A549 (cell line): ENCODE results near the gene CCDC33. TPM values are rescaled to one million over a fixed set of nuclear protein-coding genes. Genes with fewer than 3 reads are reported as not detected.

Source experiments
- ATAC-seq, 2 experiments: fragments of 200-7000 bp in 1 of 2; fragments of >200 bp in 1 of 2; cut with Nextera tagmentation in 1 of 2; cut with Tn5 transposase in 1 of 2; 3 replicates each; pipeline versions ENCODE4 v1.8.0 to v1.9.1; 2018 to 2020; ENCODE audit warnings: mild to moderate bottlenecking in 1 of 2, moderate library complexity in 1 of 2
- CTCF ChIA-PET: fragments of 300-600 bp; sonication (Branson Sonifier 250); formaldehyde crosslinking; extraction: SDS; loops from one replicate; lab custom pipeline; 2021; ENCODE audit warnings: antibody characterized with exemption, inconsistent platforms; lab: Yijun Ruan, JAX
- POLR2A ChIA-PET: fragments of 350-600 bp; formaldehyde crosslinking; extraction: SDS; loops from one replicate; lab custom pipeline; 2021; ENCODE audit warnings: antibody characterized with exemption, inconsistent platforms; lab: Yijun Ruan, JAX
- DNase-seq, 2 experiments: peaks; one replicate each; pipeline versions ENCODE4 v3.0.0 to v3.0.0-alpha.2; 2011 to 2016; ENCODE audit warnings: low read depth in 1 of 2, low spot score in 1 of 2
- FAIRE-seq: peaks from 2 replicates; lab custom pipeline; 2011; peaks lifted over from hg19 to GRCh38; lab: Jason Lieb, UNC
- H3K27ac ChIP-seq, 2 experiments: fragments of >200 bp; sonication (Bioruptor Twin); formaldehyde crosslinking; 3 replicates each; pipeline ENCODE4 v1.5.1; 2016 to 2017
- H3K4me1 ChIP-seq: fragments of >200 bp; sonication (Bioruptor Twin); formaldehyde crosslinking; 3 replicates; pipeline ENCODE4 v1.6.1; 2016
- H3K4me2 ChIP-seq: fragments of >200 bp; sonication (Bioruptor Twin); formaldehyde crosslinking; 3 replicates; pipeline ENCODE4 v1.6.1; 2016
- H3K4me3 ChIP-seq: fragments of >200 bp; sonication (Bioruptor Twin); formaldehyde crosslinking; 3 replicates; pipeline ENCODE4 v1.5.1; 2016
- H3K9me3 ChIP-seq: fragments of >200 bp; sonication (Bioruptor Twin); formaldehyde crosslinking; 3 replicates; pipeline ENCODE4 v1.6.1; 2016
- ATOH8 ChIP-seq: fragments of 250-450 bp; sonication (Bioruptor Pico); IDR thresholded peaks from 2 replicates; pipeline ENCODE4 v1.5.0; 2020; ENCODE audit warnings: low read depth, mild to moderate bottlenecking, moderate library complexity
- CBX2 ChIP-seq: fragments of 200-600 bp; sonication (generic); IDR thresholded peaks from 2 replicates; pipeline ENCODE4 v1.6.1; 2016; ENCODE audit warnings: low read depth, mild to moderate bottlenecking, borderline replicate concordance
- CBX8 ChIP-seq: fragments of 200-600 bp; sonication (generic); IDR thresholded peaks from 2 replicates; pipeline ENCODE4 v1.6.1; 2016
- CEBPB ChIP-seq, 2 experiments: fragments of >200 bp in 1 of 2; sonication (Bioruptor Twin) in 1 of 2; formaldehyde crosslinking in 1 of 2; IDR thresholded peaks; 2 replicates each; pipeline ENCODE4 v1.6.1; 2012 to 2016
- CHD2 ChIP-seq: fragments of 150-350 bp; IDR thresholded peaks from 2 replicates; pipeline ENCODE4 v1.6.1; 2014; ENCODE audit warnings: low read length; ENCODE audit not compliant: partially characterized antibody
- CTCF ChIP-seq: fragments of >200 bp; sonication (Bioruptor Twin); formaldehyde crosslinking; IDR thresholded peaks from 3 replicates; pipeline ENCODE4 v1.5.1; 2016
- EHMT2 ChIP-seq: fragments of 200-600 bp; sonication (generic); IDR thresholded peaks from 2 replicates; pipeline ENCODE4 v1.6.1; 2016; ENCODE audit warnings: antibody characterized with exemption, low read depth, mild to moderate bottlenecking, moderate library complexity
- EP300 ChIP-seq, 2 experiments: fragments of >200 bp; sonication (Bioruptor Twin); formaldehyde crosslinking; IDR thresholded peaks; 2 replicates in 1 of 2; 3 replicates in 1 of 2; pipeline ENCODE4 v1.6.1; 2016 to 2017
- FOXS1 ChIP-seq: fragments of 250-450 bp; sonication (Bioruptor Pico); IDR thresholded peaks from 2 replicates; pipeline ENCODE4 v1.5.0; 2020; ENCODE audit warnings: mild to moderate bottlenecking, moderate library complexity
- HDAC2 ChIP-seq: fragments of 200-600 bp; sonication (generic); IDR thresholded peaks from 2 replicates; pipeline ENCODE4 v1.6.1; 2016
- HOXA7 ChIP-seq: fragments of 250-450 bp; sonication (Bioruptor Pico); IDR thresholded peaks from 2 replicates; pipeline ENCODE4 v1.5.0; 2020; ENCODE audit warnings: mild to moderate bottlenecking, moderate library complexity
- HOXB13 ChIP-seq: fragments of 250-450 bp; sonication (Bioruptor Pico); IDR thresholded peaks from 2 replicates; pipeline ENCODE4 v1.5.0; 2020; ENCODE audit warnings: low read depth, mild to moderate bottlenecking, moderate library complexity
- HOXB5 ChIP-seq: fragments of 250-450 bp; sonication (Bioruptor Pico); IDR thresholded peaks from 2 replicates; pipeline ENCODE4 v1.5.0; 2020; ENCODE audit warnings: mild to moderate bottlenecking, moderate library complexity
- JUNB ChIP-seq: fragments of >200 bp; sonication (Bioruptor Twin); formaldehyde crosslinking; IDR thresholded peaks from 2 replicates; pipeline ENCODE4 v1.6.1; 2016
- KDM5A ChIP-seq: fragments of 200-600 bp; sonication (generic); IDR thresholded peaks from 2 replicates; pipeline ENCODE4 v1.6.1; 2016; ENCODE audit warnings: antibody characterized with exemption, mild to moderate bottlenecking
- NFE2L2 ChIP-seq: fragments of 150-350 bp; conservative IDR thresholded peaks from 2 replicates; pipeline ENCODE4 v1.6.1; 2014; ENCODE audit warnings: low read length
- NR3C1 ChIP-seq: fragments of >200 bp; sonication (Bioruptor Twin); formaldehyde crosslinking; IDR thresholded peaks from 3 replicates; pipeline ENCODE4 v1.6.1; 2017
- REST ChIP-seq: fragments of 200-600 bp; sonication (generic); IDR thresholded peaks from 2 replicates; pipeline ENCODE4 v1.6.1; 2016; ENCODE audit warnings: antibody characterized with exemption, mild to moderate bottlenecking, moderate library complexity
- RNF2 ChIP-seq: fragments of 200-600 bp; sonication (generic); IDR thresholded peaks from 2 replicates; pipeline ENCODE4 v1.6.1; 2016; ENCODE audit warnings: low read depth, mild to moderate bottlenecking, antibody characterized with exemption, moderate library complexity, borderline replicate concordance
- SMC3 ChIP-seq: fragments of >200 bp; sonication (Bioruptor Twin); formaldehyde crosslinking; IDR thresholded peaks from 3 replicates; pipeline ENCODE4 v1.6.1; 2018; ENCODE audit warnings: inconsistent platforms
- TFCP2L1 ChIP-seq: fragments of 250-450 bp; sonication (Bioruptor Pico); IDR thresholded peaks from 2 replicates; pipeline ENCODE4 v1.5.0; 2021; ENCODE audit warnings: mild to moderate bottlenecking
- TP53 ChIP-seq: fragments of 250-450 bp; sonication (Bioruptor Pico); IDR thresholded peaks from 2 replicates; pipeline ENCODE4 v1.5.0; 2021; ENCODE audit warnings: mild to moderate bottlenecking, moderate library complexity
- USF2 ChIP-seq: fragments of 450-650 bp; IDR thresholded peaks from 2 replicates; pipeline ENCODE4 v1.6.1; 2014; ENCODE audit warnings: antibody characterized with exemption
- ZNF302 ChIP-seq: fragments of 250-450 bp; sonication (Bioruptor Pico); IDR thresholded peaks from 2 replicates; pipeline ENCODE4 v1.9.0; 2021; ENCODE audit warnings: inconsistent platforms, mild to moderate bottlenecking, moderate library complexity
- WGBS: methylation state at CpG from one replicate; pipeline ENCODE4 v1.1.6; 2017; ENCODE audit errors: missing lambda C conversion rate; 5-methylcytosine and 5-hydroxymethylcytosine counted together
- polyA plus RNA-seq, 4 experiments: library from polyadenylated mRNA; depleted of rRNA in 3 of 4; stranded (reverse); fragments of >200 nt; fragmentation: RNase III in 1 of 4; extraction: RNeasy Plus Mini Kit Qiagen cat#74134 plus additional on column Dnase treatment in 1 of 4; gene quantifications; 2 replicates in 3 of 4; 3 replicates in 1 of 4; pipeline ENCODE4 v1.2.3, GENCODE V29; 2011 to 2017
- TF ChIP-seq, protein P1 (sequence below): fragments of >200 bp; sonication (Bioruptor Twin); formaldehyde crosslinking; IDR thresholded peaks from 3 replicates; pipeline ENCODE4 v1.6.1; 2016
- TF ChIP-seq, protein P2 (sequence below): IDR thresholded peaks from 2 replicates; pipeline ENCODE4 v1.6.1; 2012

The CCDC33 gene
- polyA plus RNA-seq, 2 of the 4 experiments (the other 2 are of a cell fraction) = 5.9 to 9.2 TPM

GRCh38 chr15:74209560-74209958, 26.6 kb upstream of the CCDC33 start:
- Histone ChIP-seq H3K4me1 (peaks cover 37% of the 10 kb centered on the region), H3K4me2 (0 out of 3 replicates have a peak overlapping the region, but pooled peaks have one; percentile 9), H3K9me3 (no peaks in the 10 kb centered on the region), H3K27ac (peak overlapping the region in 1 of 2 experiments; percentile 49; a peak in 3 of 6 replicates), H3K4me3 (no peak overlapping the region)
- DNase-seq (no peak), ATAC-seq (no peak), FAIRE-seq (no peak)
- WGBS = 77% methylated on average over 4 of the region's 5 CpGs
- POLR2A ChIA-PET = interaction anchor here (0.5 kb wide), 1 partner anchor 1205 kb away, joined by 3 read pairs; no protein-coding TSS in a partner anchor
- TF ChIP-seq RNF2 (no peak), JUNB (no peak), EP300 (IDR thresholded peaks at IDR 0.05) (no peak), ATOH8 (CRISPR knock-in tag) (no peak), CEBPB (IDR thresholded peaks at IDR 0.05) (no peak), CBX8 (no peak), TP53 (CRISPR knock-in tag) (no peak), ZNF302 (CRISPR knock-in tag) (no peak), REST (no peak), EHMT2 (no peak), KDM5A (no peak), HOXB5 (CRISPR knock-in tag) (no peak)
- TF ChIP-seq, protein P1, sequence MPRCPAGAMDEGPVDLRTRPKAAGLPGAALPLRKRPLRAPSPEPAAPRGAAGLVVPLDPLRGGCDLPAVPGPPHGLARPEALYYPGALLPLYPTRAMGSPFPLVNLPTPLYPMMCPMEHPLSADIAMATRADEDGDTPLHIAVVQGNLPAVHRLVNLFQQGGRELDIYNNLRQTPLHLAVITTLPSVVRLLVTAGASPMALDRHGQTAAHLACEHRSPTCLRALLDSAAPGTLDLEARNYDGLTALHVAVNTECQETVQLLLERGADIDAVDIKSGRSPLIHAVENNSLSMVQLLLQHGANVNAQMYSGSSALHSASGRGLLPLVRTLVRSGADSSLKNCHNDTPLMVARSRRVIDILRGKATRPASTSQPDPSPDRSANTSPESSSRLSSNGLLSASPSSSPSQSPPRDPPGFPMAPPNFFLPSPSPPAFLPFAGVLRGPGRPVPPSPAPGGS = no peak
- CTCF ChIA-PET = interaction anchor here (0.9 to 1.3 kb wide), 2 partner anchors 18 to 99 kb away, joined by 3 read pairs; no protein-coding TSS in a partner anchor

DNA sequence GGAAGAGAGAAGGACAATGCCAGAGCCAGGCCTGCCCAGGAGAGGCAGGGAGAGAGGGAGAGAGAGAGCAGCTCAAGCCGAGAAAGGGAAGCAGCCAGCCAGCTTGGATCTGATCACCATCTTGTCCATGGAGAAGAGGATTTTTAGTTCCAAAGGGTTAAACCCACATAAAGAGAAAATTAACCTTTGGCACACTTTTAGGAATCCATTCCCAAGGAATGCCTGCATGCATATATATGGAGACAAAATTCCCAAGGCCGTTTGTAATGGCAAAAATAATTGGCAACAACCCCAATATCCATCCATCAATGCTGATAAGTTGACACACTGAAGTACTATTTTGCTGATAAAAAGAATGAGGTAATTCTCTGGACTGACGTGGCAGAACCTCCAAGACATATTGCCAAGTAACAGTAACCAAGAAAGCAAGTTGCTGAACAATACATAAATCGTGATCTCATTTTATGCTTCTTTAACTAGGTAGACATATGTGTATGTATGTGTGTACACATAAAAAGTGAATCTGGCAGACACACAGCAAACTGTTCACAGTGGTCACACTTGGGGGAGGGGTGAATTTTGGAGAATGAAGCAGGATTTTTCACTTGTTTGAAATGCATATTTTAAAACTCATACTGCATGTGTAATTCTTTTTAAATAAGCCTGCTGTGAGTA, 26.0 kb upstream of the CCDC33 start:
- peak overlapping the region in 1 of 2 experiments; percentile 49; a peak in 3 of 6 replicates for H3K27ac ChIP-seq
- FAIRE-seq = no peak
- CTCF ChIA-PET = interaction anchor here (1.1 to 1.3 kb wide), 2 partner anchors 16 to 98 kb away, joined by 3 to 4 read pairs; no protein-coding TSS in a partner anchor

More for the DNA sequence above, 26.0 kb upstream of the CCDC33 start:
- Histone ChIP-seq H3K9me3 (no peaks in the 10 kb centered on the region), H3K4me2 (no peak overlapping the region), H3K4me3 (no peak overlapping the region), H3K4me1 (peaks cover 37% of the 10 kb centered on the region)
- 55% methylated on average over 4 of the region's 4 CpGs for WGBS
- POLR2A ChIA-PET = interaction anchor here (0.5 kb wide), 1 partner anchor 1204 kb away, joined by 3 read pairs; no protein-coding TSS in a partner anchor
- DNase-seq = no peak
- 0 out of 6 replicates have a peak, but pooled peaks of 1 of the 2 experiments have one; percentile 16 for ATAC-seq
- TF ChIP-seq USF2 = no peak
- TF ChIP-seq HOXB13 = no peak
- no peak for TF ChIP-seq KDM5A
- TF ChIP-seq FOXS1 (CRISPR knock-in tag) = no peak
- TF ChIP-seq CHD2 = no peak
- no peak for TF ChIP-seq NR3C1
- no peak for TF ChIP-seq RNF2
- no peak for TF ChIP-seq TP53 (CRISPR knock-in tag)
- TF ChIP-seq, protein P2, sequence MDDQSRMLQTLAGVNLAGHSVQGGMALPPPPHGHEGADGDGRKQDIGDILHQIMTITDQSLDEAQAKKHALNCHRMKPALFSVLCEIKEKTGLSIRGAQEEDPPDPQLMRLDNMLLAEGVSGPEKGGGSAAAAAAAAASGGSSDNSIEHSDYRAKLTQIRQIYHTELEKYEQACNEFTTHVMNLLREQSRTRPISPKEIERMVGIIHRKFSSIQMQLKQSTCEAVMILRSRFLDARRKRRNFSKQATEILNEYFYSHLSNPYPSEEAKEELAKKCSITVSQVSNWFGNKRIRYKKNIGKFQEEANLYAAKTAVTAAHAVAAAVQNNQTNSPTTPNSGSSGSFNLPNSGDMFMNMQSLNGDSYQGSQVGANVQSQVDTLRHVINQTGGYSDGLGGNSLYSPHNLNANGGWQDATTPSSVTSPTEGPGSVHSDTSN = no peak
- no peak for TF ChIP-seq HDAC2
- no peak for TF ChIP-seq HOXA7 (CRISPR knock-in tag)
- no peak for TF ChIP-seq CBX2
- TF ChIP-seq EHMT2 = no peak
- no peak for TF ChIP-seq NFE2L2
- no peak for TF ChIP-seq TFCP2L1 (CRISPR knock-in tag)
- TF ChIP-seq CTCF = no peak
- no peak for TF ChIP-seq SMC3
